K562 (cell line): ENCODE data around the gene FOXN3. TPM values are rescaled to one million over a fixed set of nuclear protein-coding genes. Genes with fewer than 3 reads are reported as not detected.

ENCODE experiments used
- ATAC-seq: fragments of 200-7000 bp; cut with Tn5 transposase; 3 replicates; pipeline ENCODE4 v1.9.1; 2020; ENCODE audit warnings: moderate library complexity
- BruUV-seq: library from RNA; stranded (reverse); fragments of 400-500 nt; replicated peaks from 2 replicates; lab custom pipeline; 2021; lab: Mats Ljungman, UMichigan
- CTCF ChIA-PET: fragments of 300-600 bp; formaldehyde crosslinking; extraction: SDS; loops from one replicate; lab custom pipeline; 2021; ENCODE audit warnings: low intra/inter-chr PET ratio; lab: Yijun Ruan, JAX
- POLR2A ChIA-PET: fragments of 300-600, 350-650 bp; sonication (Branson Sonifier 250); formaldehyde crosslinking; extraction: SDS; loops from one replicate; lab custom pipeline; 2021; ENCODE audit warnings: antibody characterized with exemption, inconsistent platforms; lab: Yijun Ruan, JAX
- DNase-seq, 4 experiments: peaks; one replicate each; pipeline versions ENCODE4 v3.0.0 to v3.0.0-alpha.2; 2011 to 2018; ENCODE audit warnings: low spot score in 3 of 4, mixed read lengths in 3 of 4; ENCODE audit errors: extremely low read depth in 1 of 4
- FAIRE-seq: peaks from 2 replicates; lab custom pipeline; 2011; peaks lifted over from hg19 to GRCh38; lab: Jason Lieb, UNC
- H2AFZ ChIP-seq: 2 replicates; pipeline ENCODE4 v1.6.0; 2011; ENCODE audit warnings: low read depth, low read length, control low read depth, inconsistent platforms
- H3K27ac ChIP-seq: fragments of 200-600 bp; 3 replicates; pipeline ENCODE4 v1.8.0; 2011; ENCODE audit warnings: low read depth, mild to moderate bottlenecking, control low read depth, inconsistent platforms, low read length, moderate library complexity, mixed read lengths; ENCODE audit errors: extremely low read depth
- H3K27me3 ChIP-seq, 2 experiments: fragments of 300-600 bp in 1 of 2; 2 replicates in 1 of 2; 3 replicates in 1 of 2; pipeline versions ENCODE4 v1.6.0 to v1.8.0; 2011; ENCODE audit warnings: inconsistent platforms in 2 of 2, low read length in 2 of 2, mild to moderate bottlenecking in 1 of 2, mixed read lengths in 1 of 2, moderate library complexity in 1 of 2; ENCODE audit not compliant: control insufficient read depth in 2 of 2, insufficient read depth in 2 of 2
- H3K36me3 ChIP-seq: fragments of 300-600 bp; 3 replicates; pipeline ENCODE4 v1.8.0; 2011; ENCODE audit warnings: mild to moderate bottlenecking, low read length, inconsistent platforms; ENCODE audit not compliant: control insufficient read depth, insufficient read depth
- H3K4me1 ChIP-seq, 2 experiments: fragments of 200-600 bp in 1 of 2; replicated peaks in 1 of 2; 2 replicates in 1 of 2; 3 replicates in 1 of 2; pipeline versions ENCODE4 v1.5.1 to v1.8.0; 2011; ENCODE audit warnings: inconsistent platforms in 2 of 2, low read length in 2 of 2, mild to moderate bottlenecking in 1 of 2, mixed read lengths in 1 of 2, moderate library complexity in 1 of 2; ENCODE audit not compliant: control insufficient read depth in 2 of 2, insufficient read depth in 2 of 2
- H3K4me2 ChIP-seq: 2 replicates; pipeline ENCODE4 v1.6.1; 2011; ENCODE audit warnings: low read length, control low read depth, inconsistent platforms, mixed read lengths; ENCODE audit not compliant: insufficient read depth
- H3K4me3 ChIP-seq: fragments of 200-600 bp; sonication (generic), shearing (Covaris generic); 2 replicates; pipeline ENCODE4 v1.5.1; 2016; ENCODE audit warnings: control low read depth, inconsistent platforms
- H3K79me2 ChIP-seq: fragments of 200-600 bp; 3 replicates; pipeline ENCODE4 v1.8.0; 2011; ENCODE audit warnings: low read length, inconsistent platforms; ENCODE audit not compliant: control insufficient read depth, insufficient read depth
- H3K9ac ChIP-seq, 2 experiments: 2 replicates each; pipeline versions ENCODE4 v1.6.0 to v1.6.1; 2011; ENCODE audit warnings: low read depth in 2 of 2, low read length in 2 of 2, control low read depth in 1 of 2, inconsistent platforms in 1 of 2, mild to moderate bottlenecking in 1 of 2, mixed read lengths in 1 of 2; ENCODE audit not compliant: insufficient read depth in 1 of 2
- H3K9me1 ChIP-seq: one replicate; pipeline ENCODE4 v1.6.0; 2011; ENCODE audit warnings: inconsistent platforms, mild to moderate bottlenecking, low read length, moderate library complexity; ENCODE audit not compliant: control insufficient read depth, insufficient read depth
- H3K9me3 ChIP-seq: replicated peaks from 2 replicates; pipeline ENCODE4 v1.5.1; 2011; ENCODE audit warnings: low read depth, low read length, inconsistent platforms; ENCODE audit not compliant: control insufficient read depth, insufficient read depth
- H4K20me1 ChIP-seq: replicated peaks from 2 replicates; pipeline ENCODE4 v1.6.1; 2011; ENCODE audit warnings: low read length, inconsistent platforms, mixed read lengths; ENCODE audit not compliant: control insufficient read depth, insufficient read depth
- KLF13 ChIP-seq: fragments of 450-650 bp; IDR thresholded peaks from 2 replicates; pipeline ENCODE4 v1.6.1; 2016; ENCODE audit warnings: missing genetic modification characterization, low read depth, mild to moderate bottlenecking, missing compliant biosample characterization, moderate library complexity, borderline replicate concordance
- MEIS2 ChIP-seq: fragments of 450-650 bp; IDR thresholded peaks from 2 replicates; pipeline ENCODE4 v1.6.1; 2014; ENCODE audit warnings: mild to moderate bottlenecking; ENCODE audit not compliant: partially characterized antibody
- NR1H2 ChIP-seq: sonication (generic); formaldehyde crosslinking; IDR thresholded peaks from 2 replicates; pipeline ENCODE4 v1.4.0; 2020; ENCODE audit warnings: mild to moderate bottlenecking, missing genetic modification reagents
- POLR2AphosphoS5 ChIP-seq: IDR thresholded peaks from 2 replicates; pipeline ENCODE4 v1.6.1; 2011; ENCODE audit warnings: mild to moderate bottlenecking, low read depth, low read length, moderate library complexity; ENCODE audit not compliant: control insufficient read depth, insufficient read depth
- TGIF2 ChIP-seq: sonication (generic); formaldehyde crosslinking; IDR thresholded peaks from 2 replicates; pipeline ENCODE4 v1.8.1; 2022; ENCODE audit warnings: mild to moderate bottlenecking, missing genetic modification reagents, moderate library complexity
- ZNF699 ChIP-seq: fragments of 250-450 bp; sonication (Bioruptor Pico); IDR thresholded peaks from 2 replicates; pipeline ENCODE4 v1.8.0; 2021; ENCODE audit warnings: mild to moderate bottlenecking, moderate library complexity; ENCODE audit not compliant: insufficient replicate concordance
- WGBS: fragments of 100-300 bp; shearing (Covaris generic); methylation state at CpG from one replicate; pipeline ENCODE4 v1.1.6; 2016; ENCODE audit warnings: low coverage, mixed read lengths; ENCODE audit not compliant: insufficient coverage; ENCODE audit errors: missing lambda C conversion rate; 5-methylcytosine and 5-hydroxymethylcytosine counted together
- in situ Hi-C: fragments of 300-500 bp; cut with MboI; formaldehyde crosslinking; loops from 4 replicates; pipeline ENCODE4 v1.15.0; 2018; ENCODE audit warnings: inconsistent platforms, mixed read lengths
- intact Hi-C: fragments of 100-400 bp; cut with micrococcal nuclease; formaldehyde crosslinking; loops from 2 replicates; pipeline ENCODE4 v1.14.2; 2022
- polyA plus RNA-seq, 8 experiments: library from polyadenylated mRNA; depleted of rRNA in 4 of 8; stranded (reverse) in 5 of 8; unstranded in 3 of 8; fragments of >200 nt; fragmentation: Nextera tagmentation in 2 of 8; fragmentation: Illumina TruSeq in 1 of 8; extraction: Ambion mirVana in 2 of 8; extraction: Trizol in 1 of 8; gene quantifications; 2 replicates each; pipeline versions ENCODE4 v1.2.1 to v1.2.3, GENCODE V29; 2011 to 2014; ENCODE audit warnings: inconsistent platforms in 1 of 8, missing spikeins in 1 of 8
- total RNA-seq, 7 experiments: library from RNA; depleted of rRNA in 6 of 7; stranded (reverse); fragments of >200 nt in 6 of 7; fragmentation: Illumina TruSeq in 2 of 7; extraction: Trizol in 2 of 7; gene quantifications; 2 replicates each; pipeline versions ENCODE4 v1.2.1 to v1.2.3, GENCODE V29; 2011 to 2021; ENCODE audit warnings: low replicate concordance in 1 of 7
- TF ChIP-seq, protein P1 (sequence below), 2 experiments: IDR thresholded peaks in 1 of 2; conservative IDR thresholded peaks in 1 of 2; 2 replicates each; pipeline ENCODE4 v1.6.1; 2016; ENCODE audit warnings: low read depth in 2 of 2, mild to moderate bottlenecking in 1 of 2, missing compliant biosample characterization in 1 of 2, missing genetic modification characterization in 1 of 2, moderate library complexity in 1 of 2

The FOXN3 gene
- total and polyA plus RNA-seq, 9 of the 15 experiments (the other 6 are each of a cell fraction or from before 2014, with no cell fraction given): 0.07 to 1.3 (median 0.40) TPM

DNA sequence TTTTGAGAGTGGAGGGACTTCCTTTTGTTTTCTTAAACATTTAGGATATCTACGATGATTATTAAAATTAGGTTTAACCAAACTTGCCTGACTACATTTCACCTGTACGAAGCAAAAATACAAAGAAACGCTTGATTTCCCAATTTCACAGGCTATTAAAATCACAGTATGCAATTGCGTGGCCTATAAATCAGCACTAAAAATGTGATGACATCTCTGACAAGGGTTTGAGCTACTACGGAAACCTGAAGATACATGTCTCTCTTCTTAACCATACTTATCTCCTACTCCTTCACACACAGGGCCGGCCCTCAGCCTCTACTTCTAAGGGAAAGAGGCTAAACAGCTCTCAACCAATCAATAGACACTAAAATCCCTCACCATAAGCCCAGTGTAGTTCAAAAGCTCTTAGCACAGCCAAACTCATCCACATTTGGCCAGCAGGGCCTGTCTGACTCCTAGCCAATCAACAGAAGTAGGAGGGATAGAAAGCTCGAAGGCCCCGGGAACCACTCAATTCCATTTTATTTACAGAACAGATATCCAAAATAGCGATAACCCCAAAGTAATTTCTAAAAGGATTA lies 137.3 kb downstream of the FOXN3 start:
- ATAC-seq: no peak
- Histone ChIP-seq H3K9ac (no peak overlapping the region), H3K9me1 (no peaks in the 10 kb centered on the region), H3K4me3 (no peak overlapping the region), H2AFZ (no peak overlapping the region), H3K4me2 (no peak overlapping the region), H3K79me2 (no peaks in the 10 kb centered on the region), H4K20me1 (no peaks in the 10 kb centered on the region), H3K4me1 (no peaks in the 10 kb centered on the region), H3K27me3 (peaks cover 3 to 8% of the 10 kb centered on the region in 2 experiments; a peak in 3 of 5 replicates), H3K27ac (no peak overlapping the region), H3K9me3 (no peaks in the 10 kb centered on the region), H3K36me3 (no peaks in the 10 kb centered on the region)
- intact Hi-C loops (no loop called here), in situ Hi-C loops (no loop called here)
- no TSS peak for BruUV-seq
- ChIA-PET CTCF (no interaction called here), POLR2A (no interaction called here)
- no peak for DNase-seq
- FAIRE-seq: no peak
- WGBS: 8% methylated on average over 7 of the region's 9 CpGs
- TF ChIP-seq POLR2AphosphoS5: no peak
- no peak for TF ChIP-seq NR1H2 (CRISPR knock-in tag)
- TF ChIP-seq KLF13: no peak
- peak; percentile 30 for TF ChIP-seq MEIS2
- TF ChIP-seq, protein P1, sequence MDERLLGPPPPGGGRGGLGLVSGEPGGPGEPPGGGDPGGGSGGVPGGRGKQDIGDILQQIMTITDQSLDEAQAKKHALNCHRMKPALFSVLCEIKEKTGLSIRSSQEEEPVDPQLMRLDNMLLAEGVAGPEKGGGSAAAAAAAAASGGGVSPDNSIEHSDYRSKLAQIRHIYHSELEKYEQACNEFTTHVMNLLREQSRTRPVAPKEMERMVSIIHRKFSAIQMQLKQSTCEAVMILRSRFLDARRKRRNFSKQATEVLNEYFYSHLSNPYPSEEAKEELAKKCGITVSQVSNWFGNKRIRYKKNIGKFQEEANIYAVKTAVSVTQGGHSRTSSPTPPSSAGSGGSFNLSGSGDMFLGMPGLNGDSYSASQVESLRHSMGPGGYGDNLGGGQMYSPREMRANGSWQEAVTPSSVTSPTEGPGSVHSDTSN (CRISPR knock-in tag; IDR thresholded peaks at IDR 0.05; ENCODE audit: low read depth): no peak
- TF ChIP-seq, protein P1 (tag; conservative IDR thresholded peaks at IDR 0.05; ENCODE audit: low read depth): peak; percentile 65
- TF ChIP-seq TGIF2: no peak
- TF ChIP-seq ZNF699 (CRISPR knock-in tag): no peak
